ENCODE data around the gene C12orf42.

C12orf42 gene

DNA sequence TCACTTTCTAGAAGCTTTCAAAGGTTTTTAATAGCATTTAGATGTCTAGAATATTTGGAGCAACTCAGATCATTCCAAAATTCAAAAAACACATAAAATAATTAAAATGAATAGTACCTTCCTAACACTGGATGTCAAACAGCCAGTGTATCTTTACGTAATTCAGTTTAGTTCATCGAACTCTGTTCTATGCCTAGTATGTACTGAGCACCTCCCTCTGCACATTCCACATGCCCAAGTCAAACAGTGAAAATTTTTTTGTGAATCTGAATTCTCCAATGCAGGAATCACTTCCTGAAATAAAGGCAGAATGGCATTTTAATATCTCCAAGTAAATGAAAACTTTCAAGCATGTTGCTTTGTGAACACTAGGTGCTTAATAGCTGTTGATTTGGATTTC is 192.3 kb downstream of the C12orf42 start:
- POLR2A ChIA-PET: no interaction called here
- TF ChIP-seq, protein P1, sequence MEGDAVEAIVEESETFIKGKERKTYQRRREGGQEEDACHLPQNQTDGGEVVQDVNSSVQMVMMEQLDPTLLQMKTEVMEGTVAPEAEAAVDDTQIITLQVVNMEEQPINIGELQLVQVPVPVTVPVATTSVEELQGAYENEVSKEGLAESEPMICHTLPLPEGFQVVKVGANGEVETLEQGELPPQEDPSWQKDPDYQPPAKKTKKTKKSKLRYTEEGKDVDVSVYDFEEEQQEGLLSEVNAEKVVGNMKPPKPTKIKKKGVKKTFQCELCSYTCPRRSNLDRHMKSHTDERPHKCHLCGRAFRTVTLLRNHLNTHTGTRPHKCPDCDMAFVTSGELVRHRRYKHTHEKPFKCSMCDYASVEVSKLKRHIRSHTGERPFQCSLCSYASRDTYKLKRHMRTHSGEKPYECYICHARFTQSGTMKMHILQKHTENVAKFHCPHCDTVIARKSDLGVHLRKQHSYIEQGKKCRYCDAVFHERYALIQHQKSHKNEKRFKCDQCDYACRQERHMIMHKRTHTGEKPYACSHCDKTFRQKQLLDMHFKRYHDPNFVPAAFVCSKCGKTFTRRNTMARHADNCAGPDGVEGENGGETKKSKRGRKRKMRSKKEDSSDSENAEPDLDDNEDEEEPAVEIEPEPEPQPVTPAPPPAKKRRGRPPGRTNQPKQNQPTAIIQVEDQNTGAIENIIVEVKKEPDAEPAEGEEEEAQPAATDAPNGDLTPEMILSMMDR (IDR thresholded peaks at IDR 0.05; ENCODE audit: insufficient read depth, low read length, missing control alignments): no peak
- DNase-seq (ENCODE audit: low read depth, low spot score): no peak
- CTCF ChIA-PET: no interaction called here
- no peak overlapping the region for H3K4me3 ChIP-seq (ENCODE audit: low read depth, low read length)

- H3K4me3 ChIP-seq (ENCODE audit: low read depth, low read length): no peak overlapping the region
- TF ChIP-seq, protein P1 (IDR thresholded peaks at IDR 0.05; ENCODE audit: insufficient read depth, low read length, missing control alignments): no peak
- CTCF ChIA-PET: no interaction called here
- DNase-seq (ENCODE audit: low read depth, low spot score): no peak
- POLR2A ChIA-PET: no interaction called here
Measured at GRCh38 chr12:103301642-103302591, 193.9 kb downstream of the C12orf42 start.

GRCh38 chr12:103288016-103288415 is 207.8 kb downstream of the C12orf42 start:
- DNase-seq (ENCODE audit: low read depth, low spot score): no peak
- ChIA-PET POLR2A (no interaction called here), CTCF (no interaction called here)
- TF ChIP-seq, protein P1 (IDR thresholded peaks at IDR 0.05; ENCODE audit: insufficient read depth, low read length, missing control alignments): no peak
- H3K4me3 ChIP-seq (ENCODE audit: low read depth, low read length): no peak overlapping the region

- ChIA-PET CTCF (no interaction called here), POLR2A (no interaction called here)
- TF ChIP-seq, protein P1 (IDR thresholded peaks at IDR 0.05; ENCODE audit: insufficient read depth, low read length, missing control alignments): no peak
- no peak overlapping the region for H3K4me3 ChIP-seq (ENCODE audit: low read depth, low read length)
- no peak for DNase-seq (ENCODE audit: low read depth, low spot score)
Measured at GRCh38 chr12:103282124-103282523, 213.6 kb downstream of the C12orf42 start.

DNA sequence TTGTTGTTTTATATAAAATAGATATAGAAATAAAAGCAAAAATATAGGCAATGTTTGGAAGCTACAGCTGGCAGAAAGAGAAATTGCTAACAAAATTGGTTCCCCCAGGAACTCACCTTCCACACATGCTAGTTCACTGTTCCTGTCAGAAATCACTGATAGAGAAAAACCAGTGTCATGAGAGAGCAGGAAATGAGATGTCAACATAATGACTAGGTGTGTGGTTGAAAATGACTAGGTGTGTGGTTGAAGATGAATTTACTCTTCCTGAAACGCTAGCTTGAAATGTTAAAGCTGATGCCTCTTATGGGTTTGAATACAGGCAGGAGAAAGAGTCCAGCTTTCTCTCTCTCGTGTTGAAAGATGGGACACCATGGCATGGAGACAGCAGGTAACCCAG is 216.3 kb downstream of the C12orf42 start:
- no peak for DNase-seq (ENCODE audit: low read depth, low spot score)
- ChIA-PET POLR2A (no interaction called here), CTCF (no interaction called here)
- no peak overlapping the region for H3K4me3 ChIP-seq (ENCODE audit: low read depth, low read length)
- TF ChIP-seq, protein P1 (IDR thresholded peaks at IDR 0.05; ENCODE audit: insufficient read depth, low read length, missing control alignments): no peak

GRCh38 chr12:103278329-103278728 is 217.4 kb downstream of the C12orf42 start:
- TF ChIP-seq, protein P1 (IDR thresholded peaks at IDR 0.05; ENCODE audit: insufficient read depth, low read length, missing control alignments): no peak
- ChIA-PET POLR2A (no interaction called here), CTCF (no interaction called here)
- no peak for DNase-seq (ENCODE audit: low read depth, low spot score)
- no peak overlapping the region for H3K4me3 ChIP-seq (ENCODE audit: low read depth, low read length)

Measured in AG04449 (cell line).